HepG2 (cell line): ENCODE data around the gene ERICH3. TPM values are rescaled to one million over a fixed set of nuclear protein-coding genes. Genes with fewer than 3 reads are reported as not detected.

Source experiments
- ATAC-seq: fragments of 200-7000 bp; cut with Tn5 transposase; 3 replicates; pipeline ENCODE4 v1.9.1; 2020; ENCODE audit warnings: mild to moderate bottlenecking, moderate library complexity
- BruUV-seq: library from RNA; stranded (reverse); fragments of 400-500 nt; replicated peaks from 2 replicates; lab custom pipeline; 2021; lab: Mats Ljungman, UMichigan
- CTCF ChIA-PET: fragments of 300-600 bp; formaldehyde crosslinking; extraction: SDS; loops from one replicate; lab custom pipeline; 2021; ENCODE audit warnings: low total read pairs, inconsistent platforms, low intra/inter-chr PET ratio; lab: Yijun Ruan, JAX
- POLR2A ChIA-PET: fragments of 350-600 bp; sonication (Branson Sonifier 250); formaldehyde crosslinking; loops from one replicate; lab custom pipeline; 2020; ENCODE audit warnings: antibody characterized with exemption, inconsistent platforms; lab: Yijun Ruan, JAX
- DNase-seq: peaks from one replicate; pipeline ENCODE4 v3.0.0-alpha.2; 2015; ENCODE audit warnings: low spot score
- FAIRE-seq: peaks from 3 replicates; lab custom pipeline; 2011; peaks lifted over from hg19 to GRCh38; lab: Jason Lieb, UNC
- H2AFZ ChIP-seq: one replicate; pipeline ENCODE4 v1.6.1; 2011; ENCODE audit warnings: low read length, inconsistent platforms
- H3K27ac ChIP-seq: fragments of 300-600 bp; 3 replicates; pipeline ENCODE4 v1.8.0; 2011; ENCODE audit warnings: mixed run types, mild to moderate bottlenecking, mixed read lengths, low read length, inconsistent platforms; ENCODE audit not compliant: insufficient read depth; ENCODE audit errors: extremely low read length
- H3K27me3 ChIP-seq, 2 experiments: fragments of 200-600 bp in 1 of 2; 2 replicates in 1 of 2; 3 replicates in 1 of 2; pipeline versions ENCODE4 v1.6.0 to v1.8.0; 2011; ENCODE audit warnings: low read length in 2 of 2, mild to moderate bottlenecking in 2 of 2, moderate library complexity in 2 of 2, inconsistent platforms in 1 of 2; ENCODE audit not compliant: insufficient read depth in 2 of 2, control insufficient read depth in 1 of 2
- H3K36me3 ChIP-seq, 2 experiments: fragments of 200-600 bp in 1 of 2; replicated peaks in 1 of 2; 2 replicates in 1 of 2; 3 replicates in 1 of 2; pipeline versions ENCODE4 v1.5.1 to v1.8.0; 2011; ENCODE audit warnings: low read length in 2 of 2, inconsistent platforms in 1 of 2; ENCODE audit not compliant: insufficient read depth in 2 of 2, control insufficient read depth in 1 of 2
- H3K4me1 ChIP-seq: 2 replicates; pipeline ENCODE4 v1.5.1; 2012; ENCODE audit warnings: low read length, inconsistent platforms; ENCODE audit not compliant: insufficient read depth
- H3K4me2 ChIP-seq: 2 replicates; pipeline ENCODE4 v1.6.0; 2011; ENCODE audit warnings: low read depth, low read length, inconsistent platforms
- H3K4me3 ChIP-seq, 3 experiments: fragments of 200-600 bp in 1 of 3; sonication (generic), shearing (Covaris generic) in 1 of 3; replicated peaks in 1 of 3; 2 replicates each; pipeline ENCODE4 v1.5.1; 2011 to 2016; ENCODE audit warnings: low read length in 3 of 3, inconsistent platforms in 2 of 3, low read depth in 2 of 3, mild to moderate bottlenecking in 2 of 3, control low read depth in 1 of 3, mixed read lengths in 1 of 3; ENCODE audit not compliant: insufficient read depth in 1 of 3
- H3K79me2 ChIP-seq: one replicate; pipeline ENCODE4 v1.6.1; 2011; ENCODE audit warnings: low read length, inconsistent platforms; ENCODE audit not compliant: insufficient read depth
- H3K9ac ChIP-seq: 2 replicates; pipeline ENCODE4 v1.6.0; 2011; ENCODE audit warnings: mild to moderate bottlenecking, low read depth, low read length, inconsistent platforms; ENCODE audit not compliant: insufficient read depth
- H3K9me3 ChIP-seq: 2 replicates; pipeline ENCODE4 v1.5.1; 2012; ENCODE audit warnings: mild to moderate bottlenecking, low read length
- H4K20me1 ChIP-seq: 2 replicates; pipeline ENCODE4 v1.6.0; 2011; ENCODE audit warnings: inconsistent platforms, mild to moderate bottlenecking, low read length, moderate library complexity; ENCODE audit not compliant: insufficient read depth
- CENPT ChIP-seq: sonication (generic); formaldehyde crosslinking; IDR thresholded peaks from 2 replicates; pipeline ENCODE4 v1.8.0; 2022; ENCODE audit warnings: low read depth, mild to moderate bottlenecking, moderate library complexity, missing genetic modification reagents
- GPN1 ChIP-seq: sonication (generic); formaldehyde crosslinking; IDR thresholded peaks from 2 replicates; pipeline ENCODE4 v1.5.1; 2020; ENCODE audit warnings: missing genetic modification reagents, borderline replicate concordance
- KLF11 ChIP-seq: IDR thresholded peaks from 2 replicates; pipeline ENCODE4 v1.6.1; 2016; ENCODE audit warnings: missing compliant biosample characterization
- SP1 ChIP-seq, 2 experiments: fragments of 450-650 bp in 1 of 2; sonication (generic) in 1 of 2; formaldehyde crosslinking in 1 of 2; IDR thresholded peaks; 2 replicates each; pipeline versions ENCODE4 v1.4.0 to v1.6.1; 2016 to 2020; ENCODE audit warnings: missing genetic modification reagents in 1 of 2
- ZNF839 ChIP-seq: sonication (generic); formaldehyde crosslinking; IDR thresholded peaks from 2 replicates; pipeline ENCODE4 v1.4.0; 2020; ENCODE audit warnings: missing genetic modification reagents, mild to moderate bottlenecking, borderline replicate concordance
- WGBS: methylation state at CpG from one replicate; pipeline ENCODE4 v1.1.6; 2017; ENCODE audit warnings: low lambda C conversion rate; 5-methylcytosine and 5-hydroxymethylcytosine counted together
- in situ Hi-C: cut with HindIII; loops from 2 replicates; pipeline ENCODE4 v1.10.0; 2017; ENCODE audit warnings: low pct_unique_long_range_greater_than_20kb; ENCODE audit not compliant: extremely low pct_ligation_motif_present
- intact Hi-C: fragments of 100-400 bp; cut with micrococcal nuclease; formaldehyde crosslinking; loops from one replicate; pipeline ENCODE4 v1.10.0; 2022; ENCODE audit not compliant: unreplicated experiment
- polyA plus RNA-seq, 8 experiments: library from polyadenylated mRNA; depleted of rRNA in 3 of 8; stranded (reverse) in 7 of 8; unstranded in 1 of 8; fragments of >200 nt; fragmentation: Illumina TruSeq in 4 of 8; extraction: Trizol in 4 of 8; gene quantifications; 2 replicates each; pipeline versions ENCODE4 v1.2.1 to v1.2.3, GENCODE V29; 2011 to 2016; ENCODE audit warnings: low read depth in 4 of 8, missing spikeins in 1 of 8, mixed read lengths in 1 of 8; ENCODE audit not compliant: insufficient read depth in 1 of 8
- total RNA-seq, 5 experiments: library from RNA; depleted of rRNA; stranded (reverse); fragments of >200 nt; fragmentation: Illumina TruSeq; extraction: Trizol; gene quantifications; 2 replicates each; pipeline ENCODE4 v1.2.3, GENCODE V29; 2016; ENCODE audit warnings: low read depth in 1 of 5
- TF ChIP-seq, protein P1 (sequence below): sonication (generic); formaldehyde crosslinking; IDR thresholded peaks from 2 replicates; pipeline ENCODE4 v1.5.0; 2020; ENCODE audit warnings: mild to moderate bottlenecking, missing genetic modification reagents

Gene ERICH3
- total and polyA plus RNA-seq, 2 of the 13 experiments (the other 11 are each of a cell fraction or from before 2014, with no cell fraction given), result 0.03 TPM; not detected in 1

DNA sequence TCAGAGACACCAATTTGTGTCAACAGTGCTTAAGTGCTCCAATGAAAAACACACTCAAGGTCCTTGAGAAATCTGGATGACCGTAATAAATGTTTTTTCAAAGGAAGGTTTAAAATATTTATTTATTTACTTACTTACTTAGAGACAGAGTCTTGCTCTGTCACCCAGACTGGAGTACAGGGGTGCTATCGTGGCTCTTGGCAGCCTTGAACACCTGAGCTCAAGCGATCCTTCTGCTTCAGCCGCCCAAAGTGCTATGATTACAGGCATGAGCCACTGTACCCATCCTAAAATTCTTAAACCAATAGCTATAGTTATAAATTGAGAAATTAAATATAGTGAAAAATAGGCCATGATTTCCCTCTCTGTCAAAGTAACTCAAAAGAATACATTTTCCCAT is 17.3 kb upstream of the ERICH3 start (continued):
- TF ChIP-seq, protein P1, sequence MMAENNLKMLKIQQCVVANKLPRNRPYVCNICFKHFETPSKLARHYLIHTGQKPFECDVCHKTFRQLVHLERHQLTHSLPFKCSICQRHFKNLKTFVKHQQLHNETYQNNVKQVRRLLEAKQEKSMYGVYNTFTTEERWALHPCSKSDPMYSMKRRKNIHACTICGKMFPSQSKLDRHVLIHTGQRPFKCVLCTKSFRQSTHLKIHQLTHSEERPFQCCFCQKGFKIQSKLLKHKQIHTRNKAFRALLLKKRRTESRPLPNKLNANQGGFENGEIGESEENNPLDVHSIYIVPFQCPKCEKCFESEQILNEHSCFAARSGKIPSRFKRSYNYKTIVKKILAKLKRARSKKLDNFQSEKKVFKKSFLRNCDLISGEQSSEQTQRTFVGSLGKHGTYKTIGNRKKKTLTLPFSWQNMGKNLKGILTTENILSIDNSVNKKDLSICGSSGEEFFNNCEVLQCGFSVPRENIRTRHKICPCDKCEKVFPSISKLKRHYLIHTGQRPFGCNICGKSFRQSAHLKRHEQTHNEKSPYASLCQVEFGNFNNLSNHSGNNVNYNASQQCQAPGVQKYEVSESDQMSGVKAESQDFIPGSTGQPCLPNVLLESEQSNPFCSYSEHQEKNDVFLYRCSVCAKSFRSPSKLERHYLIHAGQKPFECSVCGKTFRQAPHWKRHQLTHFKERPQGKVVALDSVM (CRISPR knock-in tag), result no peak

DNA sequence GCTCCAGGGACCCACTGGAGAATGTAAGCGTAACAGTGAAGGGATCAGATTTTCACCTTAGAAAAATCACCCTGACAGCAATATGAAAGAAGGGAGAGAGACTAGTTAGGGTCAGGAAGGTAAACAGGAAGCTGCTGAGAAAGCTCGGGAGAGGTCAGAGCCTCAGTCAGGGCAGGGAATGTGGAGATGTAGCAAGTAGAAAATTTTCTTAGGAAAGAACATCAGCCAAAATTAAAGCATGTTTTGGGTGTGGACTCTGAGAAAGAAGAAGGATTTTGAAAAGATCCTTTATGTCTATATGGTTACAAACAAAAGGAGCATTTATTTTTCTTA is 16.7 kb upstream of the ERICH3 start:
- no peaks in the 10 kb centered on the region for H3K9me3 ChIP-seq
- intact Hi-C loops, result loop anchor here (5.0 kb wide), 1 partner anchor 693 kb away; no protein-coding TSS in a partner anchor
- no peaks in the 10 kb centered on the region for H4K20me1 ChIP-seq
- peak overlapping the region; percentile 52 for H3K4me2 ChIP-seq
- POLR2A ChIA-PET, result interaction anchor here (1.6 kb wide), 1 partner anchor 44 kb away, joined by 4 read pairs; no protein-coding TSS in a partner anchor
- ATAC-seq (peak; percentile 80), DNase-seq (no peak), FAIRE-seq (no peak)
- in situ Hi-C loops, result loop anchor here (25.0 kb wide), 1 partner anchor 853 kb away; no protein-coding TSS in a partner anchor
- no peak for TF ChIP-seq SP1 (IDR thresholded peaks at IDR 0.05)
- TF ChIP-seq SP1 (CRISPR knock-in tag; IDR thresholded peaks at IDR 0.05), result no peak
- no peak for TF ChIP-seq KLF11 (CRISPR knock-in tag)
- no peak for TF ChIP-seq GPN1 (CRISPR knock-in tag)
- no peak for TF ChIP-seq CENPT (CRISPR knock-in tag)
- no peak for TF ChIP-seq ZNF839
- H3K27ac ChIP-seq, result no peak overlapping the region
- CTCF ChIA-PET, result interaction anchor here (1.6 kb wide), 1 partner anchor 43 kb away, joined by 5 read pairs; the partner anchor contains the start of genes CRYZ and TYW3
- H3K4me1 ChIP-seq, result peaks cover 8% of the 10 kb centered on the region
- BruUV-seq, result no TSS peak
- H2AFZ ChIP-seq, result no peak overlapping the region
- no peak overlapping the region for H3K4me3 ChIP-seq
- H3K79me2 ChIP-seq, result no peaks in the 10 kb centered on the region
- 45% methylated on average over 2 of the region's 2 CpGs for WGBS
- H3K9ac ChIP-seq, result no peak overlapping the region
- no peaks in the 10 kb centered on the region for H3K36me3 ChIP-seq
- no peaks in the 10 kb centered on the region for H3K27me3 ChIP-seq
